ENCODE data around the gene SLC22A3.

Gene SLC22A3

GRCh38 chr6:160321729-160322505, 26.3 kb upstream of the SLC22A3 start:
- Histone ChIP-seq H3K27me3 (ENCODE audit: low read depth) (no peaks in the 10 kb centered on the region), H3K4me3 (no peak overlapping the region), H3K36me3 (replicated peaks) (no peaks in the 10 kb centered on the region), H3K9me3 (no peaks in the 10 kb centered on the region), H3K4me1 (no peaks in the 10 kb centered on the region)
- DNase-seq (ENCODE audit: low spot score in 2 of 2) = no peak
- in situ Hi-C loops (cut with MboI; ENCODE audit: low sequenced_read_pairs) = no loop called here

DNA sequence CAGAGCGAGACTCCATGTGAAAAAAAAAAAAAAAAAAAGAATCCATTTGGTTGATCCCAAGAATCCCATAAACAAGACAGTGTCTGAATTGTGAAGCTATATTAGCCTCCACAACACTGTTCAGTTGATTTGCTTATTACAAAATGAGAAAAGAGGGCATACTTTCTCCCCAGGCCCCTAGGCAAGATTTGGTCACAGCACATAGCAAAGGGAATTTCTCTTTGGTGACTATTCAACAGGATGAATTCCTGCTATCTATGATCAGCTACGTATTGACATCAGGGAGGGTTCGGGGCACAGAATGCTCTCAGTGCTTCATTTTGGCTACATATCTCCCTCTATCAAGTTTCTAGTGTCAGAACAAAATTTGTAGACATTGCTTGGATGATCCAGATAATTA, 20.2 kb upstream of the SLC22A3 start:
- Histone ChIP-seq H3K4me3 (no peak overlapping the region), H3K4me1 (no peaks in the 10 kb centered on the region), H3K9me3 (no peaks in the 10 kb centered on the region), H3K36me3 (replicated peaks) (no peaks in the 10 kb centered on the region), H3K27me3 (ENCODE audit: low read depth) (no peaks in the 10 kb centered on the region)
- DNase-seq (ENCODE audit: low spot score in 2 of 2) = no peak
- in situ Hi-C loops (cut with MboI; ENCODE audit: low sequenced_read_pairs) = no loop called here

GRCh38 chr6:160328447-160328846, 19.7 kb upstream of the SLC22A3 start:
- Histone ChIP-seq H3K9me3 (no peaks in the 10 kb centered on the region), H3K36me3 (replicated peaks) (no peaks in the 10 kb centered on the region), H3K4me1 (no peaks in the 10 kb centered on the region), H3K27me3 (ENCODE audit: low read depth) (no peaks in the 10 kb centered on the region), H3K4me3 (no peak overlapping the region)
- in situ Hi-C loops (cut with MboI; ENCODE audit: low sequenced_read_pairs) = no loop called here
- DNase-seq (ENCODE audit: low spot score in 2 of 2) = no peak

DNA sequence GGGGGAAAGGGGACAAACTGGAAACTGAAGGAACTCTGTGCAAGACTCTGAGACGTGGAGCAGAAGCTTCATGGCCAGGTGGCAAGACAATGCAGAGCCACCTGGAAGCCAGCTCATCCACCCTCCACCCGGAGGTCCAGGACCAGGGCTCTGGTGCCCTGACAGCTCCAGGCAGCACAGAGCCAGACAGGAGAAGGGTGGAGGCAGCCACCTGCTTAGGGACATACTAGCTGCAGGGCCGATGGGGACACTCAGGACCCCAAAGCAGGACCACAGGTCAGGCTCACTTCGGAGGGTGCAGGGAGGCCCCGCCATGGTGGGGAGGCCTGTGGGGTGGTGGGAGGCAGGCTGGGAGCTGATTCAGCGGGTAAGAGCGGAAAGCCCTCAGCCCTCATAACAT, 19.0 kb upstream of the SLC22A3 start:
- no peaks in the 10 kb centered on the region for H3K4me1 ChIP-seq
- no peak for DNase-seq (ENCODE audit: low spot score in 2 of 2)
- H3K27me3 ChIP-seq (ENCODE audit: low read depth) = no peaks in the 10 kb centered on the region
- H3K9me3 ChIP-seq = no peaks in the 10 kb centered on the region
- H3K36me3 ChIP-seq (replicated peaks) = no peaks in the 10 kb centered on the region
- H3K4me3 ChIP-seq = no peak overlapping the region
- in situ Hi-C loops (cut with MboI; ENCODE audit: low sequenced_read_pairs) = no loop called here

DNA sequence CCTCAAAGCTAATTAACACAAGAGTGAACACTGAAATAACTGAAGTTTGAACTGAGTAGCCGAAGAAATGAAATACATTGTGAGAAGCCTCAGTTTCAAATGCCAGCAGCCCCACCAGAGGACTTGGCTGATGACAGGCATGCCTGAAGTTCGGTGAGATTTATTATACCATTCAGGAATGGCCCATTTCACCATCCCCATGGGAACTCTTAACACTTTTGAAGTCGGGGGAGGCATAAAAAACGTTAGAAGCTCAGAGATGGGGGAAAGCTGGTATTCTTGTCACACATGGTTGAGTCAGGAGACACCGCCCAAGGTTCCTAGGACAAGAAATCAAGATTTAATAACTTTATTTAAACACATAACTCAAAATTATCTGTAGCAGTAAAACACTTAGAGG, 17.6 kb upstream of the SLC22A3 start:
- Histone ChIP-seq H3K9me3 (no peaks in the 10 kb centered on the region), H3K4me1 (no peaks in the 10 kb centered on the region), H3K36me3 (replicated peaks) (no peaks in the 10 kb centered on the region), H3K27me3 (ENCODE audit: low read depth) (no peaks in the 10 kb centered on the region), H3K4me3 (no peak overlapping the region)
- DNase-seq (ENCODE audit: low spot score in 2 of 2) = no peak
- in situ Hi-C loops (cut with MboI; ENCODE audit: low sequenced_read_pairs) = no loop called here

DNA sequence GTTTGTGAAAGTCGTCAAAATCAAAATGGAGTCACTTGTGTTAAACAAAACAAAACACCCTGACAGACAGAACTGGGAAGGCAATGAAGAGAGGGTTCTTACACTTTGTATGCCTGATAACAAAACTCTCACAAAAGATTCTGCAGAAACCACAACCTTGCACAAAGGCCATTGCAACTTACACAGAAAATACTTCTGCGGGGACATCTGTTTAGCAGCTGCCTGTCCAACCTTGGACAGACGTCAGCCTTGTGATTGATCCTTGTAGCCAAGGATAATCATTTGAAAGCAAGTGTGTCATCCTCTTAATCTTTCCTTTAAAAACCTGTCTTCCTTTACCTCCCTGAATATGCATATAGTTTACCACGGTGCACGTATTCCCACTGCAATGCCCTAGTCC, 17.0 kb upstream of the SLC22A3 start:
- H3K9me3 ChIP-seq = no peaks in the 10 kb centered on the region
- H3K27me3 ChIP-seq (ENCODE audit: low read depth) = no peaks in the 10 kb centered on the region
- H3K36me3 ChIP-seq (replicated peaks) = no peaks in the 10 kb centered on the region
- H3K4me1 ChIP-seq = no peaks in the 10 kb centered on the region
- in situ Hi-C loops (cut with MboI; ENCODE audit: low sequenced_read_pairs) = no loop called here
- no peak overlapping the region for H3K4me3 ChIP-seq
- no peak for DNase-seq (ENCODE audit: low spot score in 2 of 2)

GRCh38 chr6:160331753-160332152, 16.4 kb upstream of the SLC22A3 start:
- no peaks in the 10 kb centered on the region for H3K9me3 ChIP-seq
- no peaks in the 10 kb centered on the region for H3K36me3 ChIP-seq (replicated peaks)
- no peak overlapping the region for H3K4me3 ChIP-seq
- in situ Hi-C loops (cut with MboI; ENCODE audit: low sequenced_read_pairs) = no loop called here
- DNase-seq (ENCODE audit: low spot score in 2 of 2) = no peak
- no peaks in the 10 kb centered on the region for H3K27me3 ChIP-seq (ENCODE audit: low read depth)
- no peaks in the 10 kb centered on the region for H3K4me1 ChIP-seq

DNA sequence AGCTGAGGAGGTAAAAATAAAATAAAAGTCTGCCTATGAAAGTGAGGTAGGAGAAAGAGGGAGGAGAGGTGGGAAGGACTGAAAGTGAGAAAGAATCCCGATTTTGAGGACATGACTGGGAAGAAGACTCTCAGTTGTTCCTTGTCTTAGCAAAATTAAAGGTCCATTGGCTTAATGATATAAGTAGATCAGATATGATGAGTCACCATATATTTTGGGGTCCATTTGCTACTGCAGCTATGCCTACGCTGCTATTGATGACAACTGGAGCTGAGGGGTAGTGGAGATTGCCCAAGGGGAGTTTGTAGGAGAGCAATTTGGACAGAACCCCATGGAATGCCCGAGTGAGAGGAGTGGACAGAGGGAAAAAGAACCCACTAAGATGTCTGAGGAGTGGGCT, 15.1 kb upstream of the SLC22A3 start:
- Histone ChIP-seq H3K4me1 (no peaks in the 10 kb centered on the region), H3K36me3 (replicated peaks) (no peaks in the 10 kb centered on the region), H3K9me3 (no peaks in the 10 kb centered on the region), H3K4me3 (no peak overlapping the region), H3K27me3 (ENCODE audit: low read depth) (no peaks in the 10 kb centered on the region)
- in situ Hi-C loops (cut with MboI; ENCODE audit: low sequenced_read_pairs) = no loop called here
- no peak for DNase-seq (ENCODE audit: low spot score in 2 of 2)

DNA sequence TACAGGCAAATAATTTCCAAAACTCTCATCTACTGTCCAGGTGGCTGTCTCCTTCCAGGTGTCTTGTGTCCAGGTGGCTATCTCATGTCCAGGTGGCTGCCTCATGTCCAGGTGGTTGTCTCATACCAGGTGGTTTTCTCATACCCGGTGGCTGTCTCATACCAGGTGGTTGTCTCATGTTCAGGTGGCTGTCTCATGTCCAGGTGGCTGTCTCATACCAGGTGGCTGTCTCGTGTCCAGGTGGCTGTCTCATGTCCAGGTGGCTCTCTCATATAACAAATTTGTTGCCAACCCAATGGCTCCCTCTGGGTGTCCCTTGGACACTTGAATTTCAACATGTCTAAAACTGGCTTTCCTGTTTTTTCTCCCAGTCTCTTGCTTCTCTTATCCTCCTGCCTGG, 14.3 kb upstream of the SLC22A3 start:
- H3K9me3 ChIP-seq = no peaks in the 10 kb centered on the region
- no peaks in the 10 kb centered on the region for H3K27me3 ChIP-seq (ENCODE audit: low read depth)
- in situ Hi-C loops (cut with MboI; ENCODE audit: low sequenced_read_pairs) = no loop called here
- no peak overlapping the region for H3K4me3 ChIP-seq
- H3K36me3 ChIP-seq (replicated peaks) = no peaks in the 10 kb centered on the region
- no peak for DNase-seq (ENCODE audit: low spot score in 2 of 2)
- H3K4me1 ChIP-seq = no peaks in the 10 kb centered on the region

- Histone ChIP-seq H3K27me3 (ENCODE audit: low read depth) (no peaks in the 10 kb centered on the region), H3K9me3 (no peaks in the 10 kb centered on the region), H3K36me3 (replicated peaks) (no peaks in the 10 kb centered on the region), H3K4me1 (no peaks in the 10 kb centered on the region), H3K4me3 (no peak overlapping the region)
- in situ Hi-C loops (cut with MboI; ENCODE audit: low sequenced_read_pairs) = no loop called here
- DNase-seq (ENCODE audit: low spot score in 2 of 2) = no peak
Measured at GRCh38 chr6:160336200-160336599, 12.0 kb upstream of the SLC22A3 start.

- no peaks in the 10 kb centered on the region for H3K4me1 ChIP-seq
- DNase-seq (ENCODE audit: low spot score in 2 of 2) = no peak
- H3K4me3 ChIP-seq = no peak overlapping the region
- H3K27me3 ChIP-seq (ENCODE audit: low read depth) = no peaks in the 10 kb centered on the region
- no peaks in the 10 kb centered on the region for H3K9me3 ChIP-seq
- in situ Hi-C loops (cut with MboI; ENCODE audit: low sequenced_read_pairs) = no loop called here
- no peaks in the 10 kb centered on the region for H3K36me3 ChIP-seq (replicated peaks)
Measured at GRCh38 chr6:160337301-160337700, 10.9 kb upstream of the SLC22A3 start.

GRCh38 chr6:160337991-160338390, 10.2 kb upstream of the SLC22A3 start:
- no peaks in the 10 kb centered on the region for H3K27me3 ChIP-seq (ENCODE audit: low read depth)
- no peak overlapping the region for H3K4me3 ChIP-seq
- no peak for DNase-seq (ENCODE audit: low spot score in 2 of 2)
- no peaks in the 10 kb centered on the region for H3K9me3 ChIP-seq
- in situ Hi-C loops (cut with MboI; ENCODE audit: low sequenced_read_pairs) = no loop called here
- no peaks in the 10 kb centered on the region for H3K36me3 ChIP-seq (replicated peaks)
- no peaks in the 10 kb centered on the region for H3K4me1 ChIP-seq

- no peak for DNase-seq (ENCODE audit: low spot score in 2 of 2)
- in situ Hi-C loops (cut with MboI; ENCODE audit: low sequenced_read_pairs) = no loop called here
- Histone ChIP-seq H3K4me3 (no peak overlapping the region), H3K4me1 (no peaks in the 10 kb centered on the region), H3K36me3 (replicated peaks) (no peaks in the 10 kb centered on the region), H3K27me3 (ENCODE audit: low read depth) (no peaks in the 10 kb centered on the region), H3K9me3 (no peaks in the 10 kb centered on the region)
Measured at GRCh38 chr6:160343144-160343543, 5.0 kb upstream of the SLC22A3 start.

DNA sequence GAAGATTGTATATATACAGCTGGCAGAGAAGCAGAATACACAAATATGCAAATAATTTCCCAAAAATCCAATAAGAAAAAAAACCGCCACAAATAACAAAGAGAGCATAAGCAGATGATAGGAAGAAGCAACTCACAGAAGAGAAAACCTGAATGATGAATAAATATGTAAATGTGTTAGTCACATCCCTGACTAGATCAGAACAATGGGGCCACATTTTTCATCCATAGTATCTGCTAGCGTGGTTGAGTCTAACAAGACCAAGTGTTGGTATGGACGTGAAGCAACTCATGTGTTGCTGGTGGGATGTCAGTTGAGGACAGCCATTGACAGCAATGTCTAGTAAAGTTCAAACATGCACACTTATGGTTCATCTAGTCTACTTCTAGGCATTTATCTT, 3.9 kb upstream of the SLC22A3 start:
- Histone ChIP-seq H3K36me3 (replicated peaks) (no peaks in the 10 kb centered on the region), H3K4me1 (no peaks in the 10 kb centered on the region), H3K4me3 (no peak overlapping the region), H3K9me3 (no peaks in the 10 kb centered on the region), H3K27me3 (ENCODE audit: low read depth) (no peaks in the 10 kb centered on the region)
- DNase-seq (ENCODE audit: low spot score in 2 of 2) = no peak
- in situ Hi-C loops (cut with MboI; ENCODE audit: low sequenced_read_pairs) = no loop called here

All from HAP-1 (cell line).